GM21367 (cell line): ENCODE data around the gene DNER.
"Not testable (repeated sequence)": the region's sequence is repeated elsewhere in the genome, so short reads cannot be mapped to it uniquely, and the experiment has no call there.

Source experiments
- ATAC-seq: cut with Tn5 transposase; IDR thresholded peaks from one replicate; pipeline ENCODE4 v1.9.1; 2021; ENCODE audit not compliant: unreplicated experiment

The DNER gene, protein sequence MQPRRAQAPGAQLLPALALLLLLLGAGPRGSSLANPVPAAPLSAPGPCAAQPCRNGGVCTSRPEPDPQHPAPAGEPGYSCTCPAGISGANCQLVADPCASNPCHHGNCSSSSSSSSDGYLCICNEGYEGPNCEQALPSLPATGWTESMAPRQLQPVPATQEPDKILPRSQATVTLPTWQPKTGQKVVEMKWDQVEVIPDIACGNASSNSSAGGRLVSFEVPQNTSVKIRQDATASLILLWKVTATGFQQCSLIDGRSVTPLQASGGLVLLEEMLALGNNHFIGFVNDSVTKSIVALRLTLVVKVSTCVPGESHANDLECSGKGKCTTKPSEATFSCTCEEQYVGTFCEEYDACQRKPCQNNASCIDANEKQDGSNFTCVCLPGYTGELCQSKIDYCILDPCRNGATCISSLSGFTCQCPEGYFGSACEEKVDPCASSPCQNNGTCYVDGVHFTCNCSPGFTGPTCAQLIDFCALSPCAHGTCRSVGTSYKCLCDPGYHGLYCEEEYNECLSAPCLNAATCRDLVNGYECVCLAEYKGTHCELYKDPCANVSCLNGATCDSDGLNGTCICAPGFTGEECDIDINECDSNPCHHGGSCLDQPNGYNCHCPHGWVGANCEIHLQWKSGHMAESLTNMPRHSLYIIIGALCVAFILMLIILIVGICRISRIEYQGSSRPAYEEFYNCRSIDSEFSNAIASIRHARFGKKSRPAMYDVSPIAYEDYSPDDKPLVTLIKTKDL

DNA sequence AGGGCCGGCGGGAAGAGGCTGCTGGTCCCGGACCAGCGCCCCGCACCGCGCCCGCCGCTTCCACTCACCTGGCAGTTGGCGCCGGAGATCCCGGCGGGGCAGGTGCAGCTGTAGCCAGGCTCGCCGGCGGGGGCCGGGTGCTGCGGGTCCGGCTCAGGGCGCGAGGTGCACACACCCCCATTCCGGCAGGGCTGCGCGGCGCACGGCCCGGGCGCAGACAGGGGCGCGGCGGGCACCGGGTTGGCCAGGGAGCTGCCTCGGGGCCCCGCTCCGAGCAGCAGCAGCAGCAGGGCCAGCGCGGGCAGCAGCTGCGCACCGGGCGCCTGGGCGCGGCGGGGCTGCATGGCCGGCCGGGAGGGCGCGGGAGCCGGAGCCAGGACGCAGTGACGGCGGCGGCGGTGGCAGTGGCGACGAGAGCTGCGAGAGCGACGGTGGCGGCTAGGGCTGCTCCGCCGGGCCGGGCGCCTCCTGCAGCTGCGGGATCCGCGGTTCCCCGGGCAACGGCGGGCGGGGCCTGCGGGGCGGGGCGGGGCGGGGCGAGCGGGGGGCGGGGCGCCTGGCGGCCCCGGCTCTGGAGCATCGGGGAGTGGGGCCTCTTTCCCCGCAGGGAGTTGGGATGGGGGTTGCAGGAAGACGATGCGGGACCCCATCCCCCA is at the start of gene DNER:
TSS of gene DNER (minus strand) at position 476 of the 656 bp plus-strand sequence. CDS start at position 344, 132 bp downstream.
- ATAC-seq, result peak; percentile 55

- no peak for ATAC-seq
These were observed 47.3 kb upstream of the DNER start for GRCh38 chr2:229761663-229762062.

DNA sequence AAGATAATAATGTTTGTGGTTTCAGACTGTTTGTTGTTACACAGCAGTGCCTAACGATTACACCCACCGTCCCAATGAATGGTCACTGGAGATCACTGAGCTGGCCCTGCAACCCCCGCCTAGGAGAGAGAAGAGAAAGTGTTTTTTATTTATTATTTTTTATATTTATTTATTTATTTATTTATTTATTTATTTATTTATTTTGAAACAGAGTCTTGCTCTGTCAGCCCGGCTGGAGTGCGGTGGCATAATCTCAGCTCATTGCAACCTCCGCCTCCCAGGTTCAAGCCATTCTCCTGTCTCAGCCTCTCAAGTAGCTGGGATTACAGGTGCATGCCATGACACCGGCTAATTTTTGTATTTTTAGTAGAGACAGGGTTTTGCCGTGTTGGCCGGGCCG is 43.1 kb upstream of the DNER start:
- not testable (repeated sequence) for ATAC-seq

GRCh38 chr2:229752970-229753729 is 38.8 kb upstream of the DNER start:
- no peak for ATAC-seq

DNA sequence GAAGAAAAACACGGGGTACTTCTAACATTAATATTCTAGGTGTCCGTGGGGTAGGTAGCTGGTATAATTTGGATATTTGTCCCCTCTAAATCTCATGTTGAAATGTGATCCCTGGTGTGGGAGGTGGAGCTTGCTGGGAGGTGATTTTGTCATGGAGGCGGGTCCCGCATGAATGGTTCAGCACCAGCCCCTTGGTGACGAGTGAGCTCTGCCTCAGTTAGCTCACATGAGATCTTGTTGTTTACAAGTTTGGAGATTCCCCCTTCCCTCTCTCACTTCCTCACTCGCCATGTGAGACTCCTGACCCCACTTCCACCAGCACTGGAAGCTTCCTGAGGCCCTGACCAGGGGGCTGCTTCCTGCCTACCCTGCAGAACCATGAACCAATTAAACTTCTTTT is 35.4 kb upstream of the DNER start:
- ATAC-seq, result no peak

DNA sequence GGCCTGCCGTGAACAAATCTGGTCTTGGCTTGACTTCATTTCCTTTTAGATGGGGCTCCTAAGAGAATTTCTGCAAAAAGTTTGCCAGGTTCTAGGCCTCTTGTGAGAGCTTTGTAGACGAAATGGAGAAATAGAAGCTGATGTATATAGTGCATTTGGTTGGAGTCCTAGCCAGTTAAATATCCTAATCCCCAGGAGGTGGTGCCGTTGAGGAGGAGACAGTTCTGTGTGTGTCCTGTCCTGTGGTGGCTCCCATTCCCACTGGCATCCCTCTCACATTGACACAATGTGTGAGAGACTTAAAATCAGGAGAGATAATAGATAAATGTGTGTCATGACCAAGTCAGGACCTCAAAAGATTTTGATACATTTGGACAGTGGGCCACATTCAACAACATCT is 34.6 kb upstream of the DNER start:
- ATAC-seq, result no peak

DNA sequence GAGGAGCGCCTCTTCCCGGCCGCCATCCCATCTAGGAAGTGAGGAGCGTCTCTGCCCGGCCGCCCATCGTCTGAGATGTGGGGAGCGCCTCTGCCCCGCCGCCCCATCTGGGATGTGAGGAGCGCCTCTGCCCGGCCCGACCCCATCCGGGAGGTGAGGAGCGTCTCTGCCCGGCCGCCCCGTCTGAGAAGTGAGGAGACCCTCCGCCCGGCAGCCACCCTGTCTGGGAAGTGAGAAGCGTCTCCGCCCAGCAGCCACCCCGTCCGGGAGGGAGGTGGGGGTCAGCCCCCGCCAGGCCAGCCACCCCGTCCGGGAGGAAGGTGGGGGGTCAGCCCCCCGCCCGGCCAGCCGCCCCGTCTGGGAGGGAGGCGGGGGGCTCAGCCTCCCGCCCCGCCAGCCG is 28.3 kb upstream of the DNER start:
- not testable (repeated sequence) for ATAC-seq

- ATAC-seq, result no peak
These were observed 25.9 kb upstream of the DNER start for GRCh38 chr2:229740279-229740678.

- ATAC-seq, result no peak
These were observed 23.8 kb upstream of the DNER start for GRCh38 chr2:229738024-229738625.

GRCh38 chr2:229734410-229734809 is 20.1 kb upstream of the DNER start:
- no peak for ATAC-seq

- no peak for ATAC-seq
These were observed 19.4 kb upstream of the DNER start for GRCh38 chr2:229733611-229734245.

GRCh38 chr2:229732897-229733296 is 18.5 kb upstream of the DNER start:
- ATAC-seq, result no peak

- ATAC-seq, result no peak
These were observed 17.6 kb upstream of the DNER start for GRCh38 chr2:229731916-229732315.

DNA sequence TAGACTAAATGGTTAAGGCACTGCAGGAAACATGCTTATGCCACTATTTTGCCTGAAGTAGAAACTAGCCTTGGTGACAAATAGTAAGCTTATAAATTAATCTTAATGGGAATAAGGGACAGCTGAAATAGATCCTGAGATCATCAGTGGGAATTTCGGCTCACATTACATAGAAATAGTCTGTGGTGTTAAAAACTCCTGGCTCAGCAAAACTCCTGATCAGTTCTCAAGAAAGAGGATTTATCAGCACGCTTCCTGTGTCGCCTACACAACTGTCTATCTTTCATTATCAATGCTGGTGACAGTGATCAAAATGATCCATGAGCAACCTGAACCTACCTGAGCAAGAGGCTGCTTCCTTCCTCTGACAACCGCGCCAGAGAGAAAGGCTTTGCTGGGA is 17.0 kb upstream of the DNER start:
- ATAC-seq, result no peak

GRCh38 chr2:229728370-229728769 is 14.0 kb upstream of the DNER start:
- no peak for ATAC-seq

DNA sequence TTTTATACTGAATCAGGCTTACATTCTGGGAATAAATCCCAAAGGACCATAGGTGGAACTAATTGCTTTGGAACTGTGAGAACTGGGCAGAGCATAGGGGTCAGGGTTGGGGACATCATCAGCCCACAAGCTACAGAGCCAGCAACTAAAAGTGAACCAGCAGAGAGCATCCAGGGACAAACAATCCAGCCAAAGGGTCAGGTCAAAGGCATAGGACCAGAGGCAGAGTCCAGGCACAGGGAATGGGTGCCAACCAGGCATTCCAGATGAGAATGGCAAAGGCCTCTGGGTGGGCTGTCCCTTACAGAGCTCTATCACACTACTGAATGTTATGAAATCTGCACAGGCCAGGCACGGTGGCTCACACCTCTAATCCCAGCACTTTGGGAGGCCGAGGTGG is 12.3 kb upstream of the DNER start:
- ATAC-seq, result no peak

DNA sequence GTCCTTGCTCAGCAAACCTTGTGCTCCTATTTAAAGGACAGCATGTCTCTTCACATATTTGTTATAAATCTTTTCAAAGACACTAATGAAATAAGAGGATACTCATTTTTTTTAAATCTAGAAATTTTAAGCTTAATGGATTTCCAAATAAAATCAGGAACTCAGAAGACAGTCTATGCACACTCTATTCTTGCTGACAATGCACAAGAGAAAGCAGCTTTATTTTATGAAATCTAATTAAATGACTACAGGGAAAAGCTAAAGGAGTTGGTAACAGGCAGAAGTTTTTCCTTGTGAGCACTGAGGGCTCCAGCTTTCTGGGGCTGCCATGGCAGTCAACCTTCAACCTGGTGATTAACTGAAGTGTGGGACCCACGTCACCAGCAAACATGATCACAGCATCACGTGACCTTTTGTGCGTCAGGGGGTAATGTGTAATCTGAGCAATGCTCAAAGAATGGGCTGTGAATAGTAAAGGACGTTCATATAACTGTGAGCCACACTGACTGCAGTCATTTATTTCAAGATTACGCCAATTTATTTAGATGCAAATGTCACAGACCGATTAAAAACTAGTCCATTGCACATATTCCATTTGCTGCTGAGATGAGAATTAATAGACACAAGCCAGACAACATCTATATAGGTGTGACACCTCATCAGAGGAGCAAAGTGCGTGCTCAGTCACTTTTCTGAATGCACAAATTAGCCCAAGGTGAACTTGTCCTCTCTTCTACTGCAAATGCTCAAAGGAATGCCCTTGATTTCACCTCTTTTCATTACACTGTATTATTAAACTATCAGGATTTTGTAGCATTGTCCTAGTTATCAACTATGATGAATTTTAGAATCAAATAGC is 11.6 kb upstream of the DNER start:
- no peak for ATAC-seq

- ATAC-seq, result not testable (repeated sequence)
These were observed 8.8 kb upstream of the DNER start for GRCh38 chr2:229723192-229723591.

- no peak for ATAC-seq
These were observed 5.7 kb upstream of the DNER start for GRCh38 chr2:229719926-229720647.
